ENCODE measurements around the gene ATG5.

- no peak for TF ChIP-seq EZH2phosphoT487 (IDR thresholded peaks at IDR 0.05; ENCODE audit: low read depth, severe bottlenecking, unreplicated experiment)
- no peak for TF ChIP-seq CTCF (IDR thresholded peaks at IDR 0.05; ENCODE audit: poor library complexity)
Measured at GRCh38 chr6:106206905-106207304, 118.7 kb downstream of the ATG5 start.
